Sigmoid colon (tissue), 7 donors: ENCODE measurements around the gene CCR7. TPM values are rescaled to one million over a fixed set of nuclear protein-coding genes. Genes with fewer than 3 reads are reported as not detected.

ENCODE experiments used
- DNase-seq: peaks from one replicate; pipeline ENCODE4 v3.0.0-alpha.2; 2019
- H3K27ac ChIP-seq, 4 donors: fragments of 200-600 bp; sonication (generic); one replicate each; pipeline ENCODE4 v1.5.1; 2016 to 2019; ENCODE audit warnings: mild to moderate bottlenecking in 1 of 4
- H3K27me3 ChIP-seq, 3 donors: fragments of 200-600 bp; sonication (generic); one replicate each; pipeline ENCODE4 v1.5.1; 2019; ENCODE audit warnings: mild to moderate bottlenecking in 1 of 3
- H3K36me3 ChIP-seq, 4 donors: fragments of 200-600 bp; sonication (generic); one replicate each; pipeline ENCODE4 v1.5.1; 2016 to 2019
- H3K4me1 ChIP-seq, 4 donors: fragments of 200-600 bp; sonication (generic); one replicate each; pipeline ENCODE4 v1.5.1; 2017 to 2019
- H3K4me3 ChIP-seq, 4 donors: fragments of 200-600 bp; sonication (generic); one replicate each; pipeline ENCODE4 v1.5.1; 2017 to 2019; ENCODE audit warnings: mild to moderate bottlenecking in 2 of 4, moderate library complexity in 1 of 4
- H3K9me3 ChIP-seq, 4 donors: fragments of 200-600 bp in 3 of 4; sonication (generic) in 3 of 4; one replicate each; pipeline versions ENCODE4 v1.5.1 to v1.6.1; 2013 to 2019
- CTCF ChIP-seq, 4 experiments: fragments of 450-650 bp in 3 of 4; fragments of 200-600 bp in 1 of 4; IDR thresholded peaks; one replicate each; pipeline ENCODE4 v1.5.1; 2016 to 2019; ENCODE audit warnings: antibody characterized with exemption in 4 of 4, mild to moderate bottlenecking in 3 of 4, moderate library complexity in 2 of 4
- EP300 ChIP-seq, 4 donors: sonication (generic); formaldehyde crosslinking; IDR thresholded peaks; one replicate each; pipeline ENCODE4 v1.6.1; 2017; ENCODE audit warnings: antibody characterized with exemption in 4 of 4
- POLR2A ChIP-seq, 2 donors: fragments of 450-650 bp; IDR thresholded peaks; one replicate each; pipeline ENCODE4 v1.6.1; 2016; ENCODE audit warnings: antibody characterized with exemption in 2 of 2, mild to moderate bottlenecking in 2 of 2, moderate library complexity in 2 of 2
- POLR2AphosphoS5 ChIP-seq, 4 donors: sonication (generic); formaldehyde crosslinking; IDR thresholded peaks; one replicate each; pipeline ENCODE4 v1.6.1; 2017; ENCODE audit warnings: antibody characterized with exemption in 4 of 4
- WGBS, 2 donors: extraction: QIAGEN DNeasy Blood & Tissue Kit; methylation state at CpG; one replicate each; pipeline ENCODE4 v1.1.7; 2013; 5-methylcytosine and 5-hydroxymethylcytosine counted together
- intact Hi-C: fragments of 100-400 bp; cut with DNase I; formaldehyde crosslinking; loops from one replicate; pipeline ENCODE4 v1.15.1; 2023
- polyA plus RNA-seq, 3 donors: library from polyadenylated mRNA; stranded (reverse); fragments of 200-250 nt; gene quantifications; one replicate each; pipeline ENCODE4 v1.2.3, GENCODE V29; 2013
- total RNA-seq, 4 donors: library from RNA; depleted of rRNA; stranded (reverse); fragments of >200 nt; gene quantifications; one replicate each; pipeline ENCODE4 v1.1.0, GENCODE V29; 2016
- donor health status: healthy with polysubstance abuse.
- donor health status: Bipolar disorder and iron deficiency.
- donor health status: healthy.

CCR7 gene
- total and polyA plus RNA-seq, 7 donors: 73.5 TPM; not detected in 6

GRCh38 chr17:40561871-40562611, 3.2 kb downstream of the CCR7 start:
- WGBS, 2 donors: 62 to 69% methylated on average over 8 of the region's 8 CpGs
- Histone ChIP-seq H3K36me3 (no peaks in the 10 kb centered on the region), H3K9me3 (no peaks in the 10 kb centered on the region), H3K4me3 (no peak overlapping the region), H3K27me3 (no peaks in the 10 kb centered on the region), H3K27ac (no peak overlapping the region), H3K4me1 (peaks cover 0 to 37% (median 35%) of the 10 kb centered on the region in 4 donors)
- TF ChIP-seq CTCF (IDR thresholded peaks at IDR 0.05) (no peak), EP300 (IDR thresholded peaks at IDR 0.05) (no peak), POLR2A (IDR thresholded peaks at IDR 0.05) (no peak), POLR2AphosphoS5 (IDR thresholded peaks at IDR 0.05) (no peak)
- DNase-seq: no peak
- intact Hi-C loops: no loop called here

- intact Hi-C loops: no loop called here
- no peaks in the 10 kb centered on the region for H3K27me3 ChIP-seq
- 65 to 90% methylated on average over 3 of the region's 3 CpGs for WGBS, 2 donors
- H3K4me1 ChIP-seq: peaks cover 0 to 44% (median 35%) of the 10 kb centered on the region in 4 donors
- no peak overlapping the region for H3K27ac ChIP-seq
- no peak for TF ChIP-seq EP300 (IDR thresholded peaks at IDR 0.05)
- no peak for TF ChIP-seq POLR2AphosphoS5 (IDR thresholded peaks at IDR 0.05)
- TF ChIP-seq POLR2A (IDR thresholded peaks at IDR 0.05): no peak
- TF ChIP-seq CTCF (IDR thresholded peaks at IDR 0.05): no peak
- H3K36me3 ChIP-seq: no peaks in the 10 kb centered on the region
- H3K9me3 ChIP-seq: no peaks in the 10 kb centered on the region
- DNase-seq: no peak
- no peak overlapping the region for H3K4me3 ChIP-seq
Observed at GRCh38 chr17:40561294-40561870, 3.9 kb downstream of the CCR7 start.

- Histone ChIP-seq H3K27ac (peak overlapping the region; percentile 1 to 69 (median 28)), H3K4me1 (peaks cover 0 to 44% (median 35%) of the 10 kb centered on the region in 4 donors), H3K27me3 (no peaks in the 10 kb centered on the region), H3K4me3 (no peak overlapping the region), H3K9me3 (no peaks in the 10 kb centered on the region), H3K36me3 (no peaks in the 10 kb centered on the region)
- 50 to 68% methylated on average over 24 of the region's 24 CpGs for WGBS, 2 donors
- DNase-seq: no peak
- intact Hi-C loops: loop anchor here (1.0 kb wide), 2 partner anchors 161 to 202 kb away; no protein-coding TSS in a partner anchor
- TF ChIP-seq POLR2A (IDR thresholded peaks at IDR 0.05) (no peak), CTCF (IDR thresholded peaks at IDR 0.05) (peak in 1 of 4 experiments; percentile 24)
Observed at GRCh38 chr17:40560592-40561293, 4.5 kb downstream of the CCR7 start.

GRCh38 chr17:40559954-40560591, 5.2 kb downstream of the CCR7 start:
- 21 to 26% methylated on average over 13 of the region's 13 CpGs for WGBS, 2 donors
- no peaks in the 10 kb centered on the region for H3K27me3 ChIP-seq
- peaks cover 0 to 44% (median 35%) of the 10 kb centered on the region in 4 donors for H3K4me1 ChIP-seq
- no peaks in the 10 kb centered on the region for H3K9me3 ChIP-seq
- H3K4me3 ChIP-seq: no peak overlapping the region
- DNase-seq: peak; percentile 96
- intact Hi-C loops: loop anchor here (1.0 kb wide), 2 partner anchors 161 to 202 kb away; no protein-coding TSS in a partner anchor
- H3K27ac ChIP-seq: peak overlapping the region; percentile 20 to 71 (median 52)
- TF ChIP-seq POLR2A (IDR thresholded peaks at IDR 0.05) (no peak), CTCF (IDR thresholded peaks at IDR 0.05) (peak; percentile 96 to 99 (median 98)), POLR2AphosphoS5 (IDR thresholded peaks at IDR 0.05) (peak in 2 of 4 donors; percentile 47 to 66)
- no peaks in the 10 kb centered on the region for H3K36me3 ChIP-seq
